ENCODE results near the gene KCNK17. TPM values are rescaled to one million over a fixed set of nuclear protein-coding genes. Genes with fewer than 3 reads are reported as not detected.
A peak's percentile ranks its signal among the peaks of the same experiment; 100 is the strongest.

The KCNK17 gene, protein sequence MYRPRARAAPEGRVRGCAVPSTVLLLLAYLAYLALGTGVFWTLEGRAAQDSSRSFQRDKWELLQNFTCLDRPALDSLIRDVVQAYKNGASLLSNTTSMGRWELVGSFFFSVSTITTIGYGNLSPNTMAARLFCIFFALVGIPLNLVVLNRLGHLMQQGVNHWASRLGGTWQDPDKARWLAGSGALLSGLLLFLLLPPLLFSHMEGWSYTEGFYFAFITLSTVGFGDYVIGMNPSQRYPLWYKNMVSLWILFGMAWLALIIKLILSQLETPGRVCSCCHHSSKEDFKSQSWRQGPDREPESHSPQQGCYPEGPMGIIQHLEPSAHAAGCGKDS
- total RNA-seq, result under 1 TPM in 1 of 4 donors, not detected in 3; 0.39 TPM

- intact Hi-C loops (cut with DNase I; ENCODE audit: low total_unique reads), result no loop called here
- no peak for DNase-seq (ENCODE audit: low spot score in 2 of 2)
- no peak for TF ChIP-seq POLR2A (IDR thresholded peaks at IDR 0.05)
- no peak for TF ChIP-seq CTCF (IDR thresholded peaks at IDR 0.05)
- H3K4me3 ChIP-seq (ENCODE audit: low read depth, poor library complexity, severe bottlenecking), result no peak within 1 kb of the TSS
- WGBS, 2 donors, result 20% methylated on average over 21 to 22 of the region's 28 CpGs
Measured at GRCh38 chr6:39314273-39314795, at the start of gene KCNK17. KCNK17 (minus strand) TSS chr6:39314419; CDS start chr6:39314320, 99 bp downstream.

DNA sequence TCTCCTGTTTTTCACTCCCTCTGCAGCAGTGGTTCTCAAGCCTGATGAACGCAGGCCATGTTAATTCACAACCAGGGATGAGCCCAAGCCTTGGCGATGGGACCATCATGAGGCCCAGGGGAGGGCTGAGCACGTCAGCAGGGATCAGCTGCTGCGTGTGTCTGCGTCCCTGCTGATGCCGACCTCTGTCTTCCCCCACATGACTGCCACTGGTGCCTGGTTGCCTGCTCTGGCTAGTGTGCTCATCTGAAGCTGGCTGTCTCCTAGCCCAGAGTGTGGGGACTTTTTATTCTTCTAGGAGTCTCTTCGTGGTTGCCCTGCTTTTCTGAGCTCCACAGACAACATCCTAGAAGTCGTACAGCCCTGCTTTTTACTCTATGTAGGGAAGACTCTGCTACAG lies 49.1 kb upstream of the KCNK17 start:
- no peak overlapping the region for H3K4me3 ChIP-seq (ENCODE audit: low read depth, poor library complexity, severe bottlenecking)
- intact Hi-C loops (cut with DNase I; ENCODE audit: low total_unique reads), result no loop called here
- DNase-seq (ENCODE audit: low spot score in 2 of 2), result peak in 1 of 2 donors; percentile 26
- no peak for TF ChIP-seq CTCF (IDR thresholded peaks at IDR 0.05)
- TF ChIP-seq POLR2A (IDR thresholded peaks at IDR 0.05), result no peak
- 85 to 91% methylated on average over 8 of the region's 8 CpGs for WGBS, 2 donors

DNA sequence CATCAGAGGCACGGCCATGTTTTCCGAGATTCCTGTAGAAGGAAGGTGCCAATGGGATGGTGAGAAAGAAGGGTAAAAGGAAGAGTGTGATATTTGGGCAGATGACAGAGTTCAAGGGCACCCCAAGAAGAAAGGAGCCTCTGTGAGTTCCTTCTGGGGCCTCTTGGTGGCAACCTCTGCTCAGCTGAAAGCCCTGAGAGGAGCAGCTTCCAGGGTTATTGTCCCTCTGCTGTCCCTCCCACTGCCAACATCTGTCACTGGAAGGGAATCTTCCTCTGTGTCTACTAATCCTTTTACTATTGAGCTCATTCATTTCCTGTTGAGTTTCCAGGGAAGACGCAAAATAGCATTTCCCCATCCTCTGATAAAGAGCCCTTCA lies 48.3 kb upstream of the KCNK17 start:
- DNase-seq (ENCODE audit: low spot score in 2 of 2), result peak in 1 of 2 donors; percentile 21
- intact Hi-C loops (cut with DNase I; ENCODE audit: low total_unique reads), result no loop called here
- TF ChIP-seq POLR2A (IDR thresholded peaks at IDR 0.05) (no peak), CTCF (IDR thresholded peaks at IDR 0.05) (no peak)
- WGBS, 2 donors, result 33 to 42% methylated on average over 3 of the region's 3 CpGs
- H3K4me3 ChIP-seq (ENCODE audit: low read depth, poor library complexity, severe bottlenecking), result no peak overlapping the region

- no peak for TF ChIP-seq POLR2A (IDR thresholded peaks at IDR 0.05)
- no peak for TF ChIP-seq CTCF (IDR thresholded peaks at IDR 0.05)
- peak; percentile 40 to 89 for DNase-seq (ENCODE audit: low spot score in 2 of 2)
- 25 to 32% methylated on average over 19 to 21 of the region's 21 CpGs for WGBS, 2 donors
- intact Hi-C loops (cut with DNase I; ENCODE audit: low total_unique reads), result no loop called here
- H3K4me3 ChIP-seq (ENCODE audit: low read depth, poor library complexity, severe bottlenecking), result no peak overlapping the region
Measured at GRCh38 chr6:39361657-39362486, 47.7 kb upstream of the KCNK17 start.

DNA sequence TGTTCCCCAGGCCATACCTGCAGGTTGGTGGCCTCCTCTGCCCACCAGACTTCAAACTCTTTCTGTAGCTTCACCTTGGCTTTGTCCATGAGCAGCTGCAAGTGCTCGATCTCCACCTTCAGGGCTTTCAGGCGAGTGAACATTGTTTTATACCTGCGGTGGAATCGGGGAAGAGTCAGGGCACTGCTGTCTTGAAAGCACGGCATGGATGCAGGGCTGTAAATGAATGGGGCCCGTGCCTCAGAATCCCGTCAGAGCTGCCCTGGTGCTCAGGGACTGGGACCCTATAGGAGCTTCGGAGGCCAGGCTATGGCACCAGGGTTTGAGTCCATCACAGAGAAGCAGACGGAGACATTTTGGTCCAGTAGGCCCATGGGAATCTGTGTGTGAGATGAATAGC lies 46.2 kb upstream of the KCNK17 start:
- no peak overlapping the region for H3K4me3 ChIP-seq (ENCODE audit: low read depth, poor library complexity, severe bottlenecking)
- intact Hi-C loops (cut with DNase I; ENCODE audit: low total_unique reads), result no loop called here
- peak in 1 of 2 donors; percentile 66 for DNase-seq (ENCODE audit: low spot score in 2 of 2)
- 87 to 90% methylated on average over 9 of the region's 9 CpGs for WGBS, 2 donors
- TF ChIP-seq POLR2A (IDR thresholded peaks at IDR 0.05) (no peak), CTCF (IDR thresholded peaks at IDR 0.05) (no peak)
